ENCODE results near the gene PCNX1.

Gene PCNX1

GRCh38 chr14:71117839-71118743 lies 210.8 kb downstream of the PCNX1 start:
- H3K4me3 ChIP-seq (ENCODE audit: low read depth, low read length): no peak overlapping the region
- no peak for DNase-seq (ENCODE audit: low read depth)
- TF ChIP-seq, protein P1, sequence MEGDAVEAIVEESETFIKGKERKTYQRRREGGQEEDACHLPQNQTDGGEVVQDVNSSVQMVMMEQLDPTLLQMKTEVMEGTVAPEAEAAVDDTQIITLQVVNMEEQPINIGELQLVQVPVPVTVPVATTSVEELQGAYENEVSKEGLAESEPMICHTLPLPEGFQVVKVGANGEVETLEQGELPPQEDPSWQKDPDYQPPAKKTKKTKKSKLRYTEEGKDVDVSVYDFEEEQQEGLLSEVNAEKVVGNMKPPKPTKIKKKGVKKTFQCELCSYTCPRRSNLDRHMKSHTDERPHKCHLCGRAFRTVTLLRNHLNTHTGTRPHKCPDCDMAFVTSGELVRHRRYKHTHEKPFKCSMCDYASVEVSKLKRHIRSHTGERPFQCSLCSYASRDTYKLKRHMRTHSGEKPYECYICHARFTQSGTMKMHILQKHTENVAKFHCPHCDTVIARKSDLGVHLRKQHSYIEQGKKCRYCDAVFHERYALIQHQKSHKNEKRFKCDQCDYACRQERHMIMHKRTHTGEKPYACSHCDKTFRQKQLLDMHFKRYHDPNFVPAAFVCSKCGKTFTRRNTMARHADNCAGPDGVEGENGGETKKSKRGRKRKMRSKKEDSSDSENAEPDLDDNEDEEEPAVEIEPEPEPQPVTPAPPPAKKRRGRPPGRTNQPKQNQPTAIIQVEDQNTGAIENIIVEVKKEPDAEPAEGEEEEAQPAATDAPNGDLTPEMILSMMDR (IDR thresholded peaks at IDR 0.05; ENCODE audit: low read depth, low read length, missing control alignments): no peak
- in situ Hi-C loops (cut with HindIII; ENCODE audit: low sequenced_read_pairs): no loop called here

DNA sequence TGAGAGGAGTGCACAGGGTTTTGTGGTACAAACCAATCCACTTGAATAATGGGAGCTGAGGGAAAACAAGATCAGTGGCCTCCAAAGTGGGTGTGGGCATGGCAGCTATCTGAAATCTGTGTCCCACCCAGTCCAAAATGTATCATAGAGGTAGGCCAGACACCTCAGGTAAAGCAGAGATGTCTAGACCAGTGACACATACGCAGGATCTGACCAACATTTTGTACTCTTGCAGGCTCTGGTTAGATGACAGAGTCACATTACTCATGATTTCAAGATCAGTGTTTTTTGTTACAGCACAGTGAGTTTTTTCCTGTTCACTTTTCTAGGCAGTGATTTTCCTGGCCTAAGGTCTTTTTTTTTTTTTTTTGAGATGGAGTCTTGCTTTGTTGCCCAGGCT lies 211.8 kb downstream of the PCNX1 start:
- DNase-seq (ENCODE audit: low read depth): no peak
- TF ChIP-seq, protein P1 (IDR thresholded peaks at IDR 0.05; ENCODE audit: low read depth, low read length, missing control alignments): no peak
- in situ Hi-C loops (cut with HindIII; ENCODE audit: low sequenced_read_pairs): no loop called here
- H3K4me3 ChIP-seq (ENCODE audit: low read depth, low read length): no peak overlapping the region

DNA sequence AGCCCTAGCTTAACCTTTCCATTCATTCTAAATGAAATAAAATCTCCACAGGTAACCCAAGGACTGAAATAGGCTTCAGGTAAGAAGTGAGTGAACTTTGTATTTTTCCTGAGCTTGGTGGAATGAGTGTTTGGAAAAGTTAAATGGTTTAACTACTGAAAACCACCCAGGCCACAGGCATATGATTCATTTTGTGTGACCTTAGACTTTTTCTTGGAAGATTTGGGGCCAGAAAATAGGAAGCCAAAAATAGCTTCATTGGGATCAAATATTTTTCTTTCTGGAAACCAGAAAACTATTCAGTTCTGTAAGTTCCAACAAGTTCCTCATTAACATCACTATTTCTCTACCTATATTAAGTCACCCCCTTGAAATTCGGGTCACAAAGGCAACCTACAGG lies 212.6 kb downstream of the PCNX1 start:
- in situ Hi-C loops (cut with HindIII; ENCODE audit: low sequenced_read_pairs): no loop called here
- no peak for DNase-seq (ENCODE audit: low read depth)
- H3K4me3 ChIP-seq (ENCODE audit: low read depth, low read length): no peak overlapping the region
- TF ChIP-seq, protein P1 (IDR thresholded peaks at IDR 0.05; ENCODE audit: low read depth, low read length, missing control alignments): no peak

- no peak for DNase-seq (ENCODE audit: low read depth)
- H3K4me3 ChIP-seq (ENCODE audit: low read depth, low read length): no peak overlapping the region
- in situ Hi-C loops (cut with HindIII; ENCODE audit: low sequenced_read_pairs): no loop called here
- TF ChIP-seq, protein P1 (IDR thresholded peaks at IDR 0.05; ENCODE audit: low read depth, low read length, missing control alignments): no peak
Observed at GRCh38 chr14:71121001-71121400, 213.7 kb downstream of the PCNX1 start.

GRCh38 chr14:71121711-71122110 lies 214.5 kb downstream of the PCNX1 start:
- DNase-seq (ENCODE audit: low read depth): no peak
- no peak overlapping the region for H3K4me3 ChIP-seq (ENCODE audit: low read depth, low read length)
- TF ChIP-seq, protein P1 (IDR thresholded peaks at IDR 0.05; ENCODE audit: low read depth, low read length, missing control alignments): no peak
- in situ Hi-C loops (cut with HindIII; ENCODE audit: low sequenced_read_pairs): no loop called here

DNA sequence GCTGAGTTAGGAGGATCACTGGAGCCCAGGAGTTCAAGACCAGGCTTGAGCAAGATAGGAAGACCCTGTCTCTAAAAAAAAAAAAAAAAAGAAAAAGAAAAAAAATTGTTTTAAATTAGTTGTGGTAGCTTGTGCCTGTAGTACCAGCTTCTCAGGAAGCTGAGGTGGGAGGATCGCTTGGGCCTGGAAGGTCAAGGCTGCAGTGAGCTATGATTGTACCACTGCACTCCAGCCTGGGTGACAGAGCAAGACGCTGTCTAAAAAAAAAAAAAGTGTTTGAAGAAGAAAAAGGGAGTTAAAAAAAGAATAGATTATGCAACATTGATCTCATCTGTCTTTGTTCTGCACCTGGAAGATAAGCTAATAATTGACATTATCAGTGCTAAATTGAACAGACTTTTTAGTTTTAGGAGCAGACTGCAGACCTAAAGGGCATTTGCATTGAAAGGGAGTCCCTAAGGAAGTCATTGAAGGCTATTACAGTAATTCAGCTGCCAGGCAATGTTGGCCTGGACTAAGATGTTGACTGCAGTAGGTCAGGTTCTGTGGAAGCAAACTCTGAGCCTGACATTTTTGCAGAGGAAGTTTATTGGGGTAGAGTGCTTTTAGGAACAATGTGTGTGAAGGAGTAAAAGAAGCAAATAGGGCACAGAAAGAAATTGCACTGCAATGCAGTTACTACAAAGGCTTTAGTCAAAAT lies 215.8 kb downstream of the PCNX1 start:
- H3K4me3 ChIP-seq (ENCODE audit: low read depth, low read length): no peak overlapping the region
- in situ Hi-C loops (cut with HindIII; ENCODE audit: low sequenced_read_pairs): no loop called here
- TF ChIP-seq, protein P1 (IDR thresholded peaks at IDR 0.05; ENCODE audit: low read depth, low read length, missing control alignments): no peak
- DNase-seq (ENCODE audit: low read depth): no peak
